SK-N-SH (cell line): ENCODE results near the gene GNPDA2. TPM values are rescaled to one million over a fixed set of nuclear protein-coding genes. Genes with fewer than 3 reads are reported as not detected.

ENCODE experiments used
- CTCF ChIA-PET: fragments of 300-600, 350-600 bp; formaldehyde crosslinking; extraction: SDS; loops from one replicate; lab custom pipeline; 2021; lab: Yijun Ruan, JAX
- POLR2A ChIA-PET: fragments of 350-600 bp; sonication (Branson Sonifier 250); formaldehyde crosslinking; extraction: SDS; loops from one replicate; lab custom pipeline; 2020; ENCODE audit warnings: antibody characterized with exemption, inconsistent platforms; lab: Yijun Ruan, JAX
- DNase-seq: peaks from one replicate; pipeline ENCODE4 v3.0.0; 2012
- H2AFZ ChIP-seq: fragments of 200-600 bp; sonication (generic); 2 replicates; pipeline ENCODE4 v1.8.1; 2016; ENCODE audit warnings: antibody characterized with exemption, mild to moderate bottlenecking, low read depth
- H3F3A ChIP-seq: fragments of 200-600 bp; sonication (generic); replicated peaks from 2 replicates; pipeline ENCODE3; 2016; ENCODE audit warnings: antibody characterized with exemption, mild to moderate bottlenecking; ENCODE audit not compliant: insufficient read depth
- H3K27ac ChIP-seq, 2 experiments: fragments of 200-500 bp in 1 of 2; fragments of 200-600 bp in 1 of 2; sonication (Bioruptor generic) in 1 of 2; sonication (generic), shearing (Covaris generic) in 1 of 2; 2 replicates each; pipeline versions ENCODE4 v1.5.1 to v1.6.1; 2014 to 2016; ENCODE audit warnings: low read depth in 2 of 2, inconsistent platforms in 1 of 2, low read length in 1 of 2, mild to moderate bottlenecking in 1 of 2, mixed read lengths in 1 of 2
- H3K27me3 ChIP-seq: fragments of 200-600 bp; sonication (generic), shearing (Covaris generic); 2 replicates; pipeline ENCODE4 v1.6.1; 2016; ENCODE audit warnings: mixed run types; ENCODE audit not compliant: insufficient read depth
- H3K36me3 ChIP-seq, 2 experiments: fragments of 200-500 bp in 1 of 2; fragments of 200-600 bp in 1 of 2; sonication (Bioruptor generic) in 1 of 2; sonication (generic) in 1 of 2; replicated peaks in 1 of 2; 2 replicates each; pipeline versions ENCODE3 to v1.5.1; 2014 to 2016; ENCODE audit warnings: low read length in 1 of 2, mild to moderate bottlenecking in 1 of 2; ENCODE audit not compliant: insufficient read depth in 2 of 2, control insufficient read depth in 1 of 2
- H3K4me1 ChIP-seq, 2 experiments: fragments of 200-500 bp in 1 of 2; fragments of 200-600 bp in 1 of 2; sonication (Bioruptor generic) in 1 of 2; sonication (generic), shearing (Covaris generic) in 1 of 2; 2 replicates each; pipeline versions ENCODE4 v1.5.1 to v1.6.1; 2014 to 2016; ENCODE audit warnings: low read depth in 1 of 2, low read length in 1 of 2, mixed run types in 1 of 2; ENCODE audit not compliant: insufficient read depth in 2 of 2, control insufficient read depth in 1 of 2
- H3K4me2 ChIP-seq: fragments of 200-600 bp; sonication (generic), shearing (Covaris generic); 2 replicates; pipeline ENCODE4 v1.6.1; 2017; ENCODE audit warnings: mixed run types
- H3K4me3 ChIP-seq, 2 experiments: fragments of 200-500 bp in 1 of 2; fragments of 200-600 bp in 1 of 2; sonication (Bioruptor generic) in 1 of 2; sonication (generic), shearing (Covaris generic) in 1 of 2; 2 replicates each; pipeline versions ENCODE4 v1.5.1 to v1.8.1; 2014 to 2016; ENCODE audit warnings: low read depth in 2 of 2, inconsistent platforms in 1 of 2, low read length in 1 of 2, mild to moderate bottlenecking in 1 of 2, mixed read lengths in 1 of 2, moderate library complexity in 1 of 2
- H3K79me2 ChIP-seq: fragments of 200-600 bp; sonication (generic); 2 replicates; pipeline ENCODE4 v1.8.1; 2017; ENCODE audit warnings: mild to moderate bottlenecking; ENCODE audit not compliant: insufficient read depth
- H3K9ac ChIP-seq: fragments of 200-600 bp; sonication (generic); 2 replicates; pipeline ENCODE4 v1.6.1; 2017; ENCODE audit warnings: mixed run types
- H3K9me2 ChIP-seq: fragments of 200-600 bp; sonication (generic); 2 replicates; pipeline ENCODE4 v1.6.1; 2017; ENCODE audit warnings: mixed run types
- H3K9me3 ChIP-seq: fragments of 200-600 bp; sonication (generic); 2 replicates; pipeline ENCODE4 v1.6.1; 2017; ENCODE audit warnings: mixed run types, mild to moderate bottlenecking, moderate library complexity
- H4K20me1 ChIP-seq: fragments of 200-600 bp; sonication (generic); 2 replicates; pipeline ENCODE4 v1.6.1; 2017; ENCODE audit warnings: mild to moderate bottlenecking, mixed run types; ENCODE audit not compliant: insufficient read depth
- CHD2 ChIP-seq: fragments of 150-350 bp; IDR thresholded peaks from 2 replicates; pipeline ENCODE4 v1.6.1; 2018; ENCODE audit warnings: low read length; ENCODE audit not compliant: partially characterized antibody
- FOXJ3 ChIP-seq: sonication (generic); formaldehyde crosslinking; IDR thresholded peaks from 2 replicates; pipeline ENCODE4 v1.5.1; 2020; ENCODE audit warnings: mild to moderate bottlenecking, missing genetic modification reagents
- FOXM1 ChIP-seq: IDR thresholded peaks from 2 replicates; pipeline ENCODE4 v1.4.0; 2012; ENCODE audit warnings: low read depth, mild to moderate bottlenecking
- GABPA ChIP-seq: IDR thresholded peaks from 2 replicates; pipeline ENCODE4 v1.4.0; 2012; ENCODE audit warnings: low read depth, mild to moderate bottlenecking
- IRF3 ChIP-seq: fragments of 150-350 bp; IDR thresholded peaks from 2 replicates; pipeline ENCODE4 v1.6.1; 2016; ENCODE audit warnings: mild to moderate bottlenecking, low read depth, low read length
- JUND ChIP-seq: IDR thresholded peaks from 2 replicates; pipeline ENCODE4 v1.4.0; 2012
- MEF2A ChIP-seq: IDR thresholded peaks from 2 replicates; pipeline ENCODE4 v1.4.0; 2012; ENCODE audit warnings: low read depth, borderline replicate concordance
- MXI1 ChIP-seq: IDR thresholded peaks from 2 replicates; pipeline ENCODE4 v1.6.1; 2012; ENCODE audit warnings: mild to moderate bottlenecking, low read depth, low read length, improper control_type of control experiment
- NFIC ChIP-seq: IDR thresholded peaks from 2 replicates; pipeline ENCODE4 v1.4.0; 2012; ENCODE audit warnings: borderline replicate concordance
- NRF1 ChIP-seq: IDR thresholded peaks from 2 replicates; pipeline ENCODE4 v1.6.1; 2012; ENCODE audit warnings: low read depth, mild to moderate bottlenecking, low read length
- POLR2AphosphoS5 ChIP-seq: IDR thresholded peaks from 2 replicates; pipeline ENCODE4 v1.6.1; 2012; ENCODE audit warnings: low read depth, low read length
- RAD21 ChIP-seq: IDR thresholded peaks from 2 replicates; pipeline ENCODE4 v1.6.1; 2012; ENCODE audit warnings: mild to moderate bottlenecking, low read length
- RCOR1 ChIP-seq: fragments of 150-350 bp; IDR thresholded peaks from 2 replicates; pipeline ENCODE4 v1.6.1; 2017; ENCODE audit warnings: antibody characterized with exemption, low read length
- RFX5 ChIP-seq: IDR thresholded peaks from 2 replicates; pipeline ENCODE4 v1.6.1; 2012; ENCODE audit warnings: mild to moderate bottlenecking, improper control_type of control experiment, low read length
- RXRA ChIP-seq: IDR thresholded peaks from 2 replicates; pipeline ENCODE4 v1.4.0; 2012; ENCODE audit warnings: low read depth, mild to moderate bottlenecking, borderline replicate concordance
- SIN3A ChIP-seq: IDR thresholded peaks from 2 replicates; pipeline ENCODE4 v1.6.1; 2012; ENCODE audit warnings: low read depth, mild to moderate bottlenecking, low read length, moderate library complexity, borderline replicate concordance
- TEAD4 ChIP-seq: IDR thresholded peaks from 2 replicates; pipeline ENCODE4 v1.4.0; 2012; ENCODE audit warnings: mild to moderate bottlenecking, borderline replicate concordance; ENCODE audit not compliant: insufficient read depth
- USF2 ChIP-seq: fragments of 150-350 bp; IDR thresholded peaks from 2 replicates; pipeline ENCODE4 v1.6.1; 2017; ENCODE audit warnings: antibody characterized with exemption, low read length, low read depth, borderline replicate concordance
- YY1 ChIP-seq: IDR thresholded peaks from 2 replicates; pipeline ENCODE4 v1.4.0; 2012; ENCODE audit warnings: low read depth, mild to moderate bottlenecking
- WGBS: methylation state at CpG from one replicate; pipeline ENCODE4 v1.1.6; 2017; ENCODE audit warnings: low lambda C conversion rate; 5-methylcytosine and 5-hydroxymethylcytosine counted together
- polyA plus RNA-seq, 3 experiments: library from polyadenylated mRNA; depleted of rRNA; stranded (reverse); fragments of >200 nt; gene quantifications; 2 replicates each; pipeline ENCODE4 v1.2.3, GENCODE V29; 2012
- TF ChIP-seq, protein P1 (sequence below): IDR thresholded peaks from 2 replicates; pipeline ENCODE4 v1.6.1; 2012; ENCODE audit warnings: mild to moderate bottlenecking, low read depth, low read length, moderate library complexity

The GNPDA2 gene
- polyA plus RNA-seq, 1 of the 3 experiments (the other 2 are of a cell fraction), result 7.8 TPM

GRCh38 chr4:44675366-44675765, 51.0 kb downstream of the GNPDA2 start:
- 52% methylated on average over 5 of the region's 5 CpGs for WGBS
- Histone ChIP-seq H2AFZ (no peak overlapping the region), H3K27me3 (no peaks in the 10 kb centered on the region), H3K79me2 (peaks cover 20% of the 10 kb centered on the region), H3K9ac (no peak overlapping the region), H3K4me1 (peaks cover 0 to 14% of the 10 kb centered on the region in 2 experiments; a peak in 2 of 4 replicates), H3K27ac (no peak overlapping the region), H3F3A (no peaks in the 10 kb centered on the region), H4K20me1 (no peaks in the 10 kb centered on the region), H3K4me3 (no peak overlapping the region), H3K9me3 (no peaks in the 10 kb centered on the region), H3K9me2 (no peaks in the 10 kb centered on the region), H3K4me2 (no peak overlapping the region), H3K36me3 (no peaks in the 10 kb centered on the region)
- ChIA-PET POLR2A (no interaction called here), CTCF (interaction anchor here (1.3 kb wide), 1 partner anchor 40 kb away, joined by 3 read pairs; no protein-coding TSS in a partner anchor)
- no peak for TF ChIP-seq TEAD4
- no peak for TF ChIP-seq FOXJ3 (CRISPR knock-in tag)
- no peak for TF ChIP-seq NRF1
- TF ChIP-seq RFX5, result no peak
- TF ChIP-seq YY1, result no peak
- TF ChIP-seq FOXM1, result no peak
- no peak for TF ChIP-seq RAD21
- TF ChIP-seq, protein P1, sequence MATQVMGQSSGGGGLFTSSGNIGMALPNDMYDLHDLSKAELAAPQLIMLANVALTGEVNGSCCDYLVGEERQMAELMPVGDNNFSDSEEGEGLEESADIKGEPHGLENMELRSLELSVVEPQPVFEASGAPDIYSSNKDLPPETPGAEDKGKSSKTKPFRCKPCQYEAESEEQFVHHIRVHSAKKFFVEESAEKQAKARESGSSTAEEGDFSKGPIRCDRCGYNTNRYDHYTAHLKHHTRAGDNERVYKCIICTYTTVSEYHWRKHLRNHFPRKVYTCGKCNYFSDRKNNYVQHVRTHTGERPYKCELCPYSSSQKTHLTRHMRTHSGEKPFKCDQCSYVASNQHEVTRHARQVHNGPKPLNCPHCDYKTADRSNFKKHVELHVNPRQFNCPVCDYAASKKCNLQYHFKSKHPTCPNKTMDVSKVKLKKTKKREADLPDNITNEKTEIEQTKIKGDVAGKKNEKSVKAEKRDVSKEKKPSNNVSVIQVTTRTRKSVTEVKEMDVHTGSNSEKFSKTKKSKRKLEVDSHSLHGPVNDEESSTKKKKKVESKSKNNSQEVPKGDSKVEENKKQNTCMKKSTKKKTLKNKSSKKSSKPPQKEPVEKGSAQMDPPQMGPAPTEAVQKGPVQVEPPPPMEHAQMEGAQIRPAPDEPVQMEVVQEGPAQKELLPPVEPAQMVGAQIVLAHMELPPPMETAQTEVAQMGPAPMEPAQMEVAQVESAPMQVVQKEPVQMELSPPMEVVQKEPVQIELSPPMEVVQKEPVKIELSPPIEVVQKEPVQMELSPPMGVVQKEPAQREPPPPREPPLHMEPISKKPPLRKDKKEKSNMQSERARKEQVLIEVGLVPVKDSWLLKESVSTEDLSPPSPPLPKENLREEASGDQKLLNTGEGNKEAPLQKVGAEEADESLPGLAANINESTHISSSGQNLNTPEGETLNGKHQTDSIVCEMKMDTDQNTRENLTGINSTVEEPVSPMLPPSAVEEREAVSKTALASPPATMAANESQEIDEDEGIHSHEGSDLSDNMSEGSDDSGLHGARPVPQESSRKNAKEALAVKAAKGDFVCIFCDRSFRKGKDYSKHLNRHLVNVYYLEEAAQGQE, result no peak
- TF ChIP-seq POLR2AphosphoS5, result no peak
- no peak for TF ChIP-seq GABPA
- TF ChIP-seq MEF2A, result no peak
- no peak for TF ChIP-seq RCOR1
- no peak for TF ChIP-seq NFIC
- no peak for TF ChIP-seq CHD2
- no peak for TF ChIP-seq RXRA
- no peak for TF ChIP-seq USF2
- TF ChIP-seq SIN3A, result no peak
- TF ChIP-seq JUND, result no peak
- TF ChIP-seq MXI1, result no peak
- TF ChIP-seq IRF3, result no peak
- DNase-seq, result no peak
